Liver (tissue), 9 donors: ENCODE measurements around the gene RELL2. TPM values are rescaled to one million over a fixed set of nuclear protein-coding genes. Genes with fewer than 3 reads are reported as not detected.

Experiments used
- DNase-seq: peaks from one replicate; pipeline ENCODE4 v3.0.0-alpha.2; 2017; ENCODE audit warnings: low spot score
- H3K27ac ChIP-seq, 2 donors: one replicate each; pipeline ENCODE4 v1.7.0; 2013; ENCODE audit warnings: inconsistent platforms in 2 of 2, low read length in 2 of 2, control low read depth in 1 of 2, low read depth in 1 of 2, mild to moderate bottlenecking in 1 of 2
- H3K27me3 ChIP-seq, 4 donors: one replicate each; pipeline versions ENCODE4 v1.6.1 to v1.7.0; 2013; ENCODE audit warnings: low read length in 3 of 4, inconsistent platforms in 1 of 4, mild to moderate bottlenecking in 1 of 4, moderate library complexity in 1 of 4; ENCODE audit not compliant: control insufficient read depth in 4 of 4, insufficient read depth in 4 of 4
- H3K36me3 ChIP-seq, 4 donors: one replicate each; pipeline versions ENCODE4 v1.6.1 to v1.7.0; 2013; ENCODE audit warnings: low read length in 3 of 4, mild to moderate bottlenecking in 3 of 4, low read depth in 1 of 4, moderate library complexity in 1 of 4; ENCODE audit not compliant: control insufficient read depth in 4 of 4, insufficient read depth in 3 of 4
- H3K4me1 ChIP-seq, 4 donors: one replicate each; pipeline versions ENCODE4 v1.6.1 to v1.7.0; 2013; ENCODE audit warnings: low read length in 3 of 4, mild to moderate bottlenecking in 3 of 4, moderate library complexity in 1 of 4; ENCODE audit not compliant: control insufficient read depth in 4 of 4, insufficient read depth in 4 of 4
- H3K4me3 ChIP-seq, 3 donors: one replicate each; pipeline versions ENCODE4 v1.6.1 to v1.7.0; 2013; ENCODE audit warnings: low read length in 3 of 3, control low read depth in 1 of 3, low read depth in 1 of 3, mild to moderate bottlenecking in 1 of 3
- H3K9ac ChIP-seq, 2 donors: one replicate each; pipeline ENCODE4 v1.7.0; 2013; ENCODE audit warnings: low read length in 2 of 2, mild to moderate bottlenecking in 2 of 2, moderate library complexity in 2 of 2, control low read depth in 1 of 2, low read depth in 1 of 2
- H3K9me3 ChIP-seq, 4 donors: one replicate each; pipeline versions ENCODE4 v1.6.1 to v1.7.0; 2013; ENCODE audit warnings: low read length in 3 of 4; ENCODE audit not compliant: control insufficient read depth in 4 of 4
- ATF3 ChIP-seq: IDR thresholded peaks from 2 replicates; pipeline ENCODE4 v1.6.1; 2016; ENCODE audit warnings: antibody characterized with exemption
- CTCF ChIP-seq: fragments of 150-350 bp; IDR thresholded peaks from 2 replicates; pipeline ENCODE4 v1.5.1; 2017; ENCODE audit warnings: improper control_type of control experiment, low read depth, low read length; ENCODE audit not compliant: missing input control
- EGR1 ChIP-seq, 2 donors: IDR thresholded peaks; 2 replicates each; pipeline ENCODE4 v1.6.1; 2016 to 2018; ENCODE audit warnings: antibody characterized with exemption in 2 of 2, low read depth in 2 of 2
- FOXA1 ChIP-seq: IDR thresholded peaks from 2 replicates; pipeline ENCODE4 v1.6.1; 2016; ENCODE audit warnings: antibody characterized with exemption
- FOXA2 ChIP-seq: IDR thresholded peaks from 2 replicates; pipeline ENCODE4 v1.6.1; 2016; ENCODE audit warnings: antibody characterized with exemption
- GABPA ChIP-seq, 2 donors: IDR thresholded peaks in 1 of 2; conservative IDR thresholded peaks in 1 of 2; 2 replicates each; pipeline ENCODE4 v1.6.1; 2016; ENCODE audit warnings: antibody characterized with exemption in 2 of 2, mild to moderate bottlenecking in 1 of 2, moderate library complexity in 1 of 2
- HNF4A ChIP-seq, 2 donors: conservative IDR thresholded peaks; 2 replicates each; pipeline ENCODE4 v1.6.1; 2016; ENCODE audit warnings: antibody characterized with exemption in 2 of 2, mild to moderate bottlenecking in 2 of 2
- HNF4G ChIP-seq: IDR thresholded peaks from 2 replicates; pipeline ENCODE4 v1.6.1; 2016; ENCODE audit warnings: antibody characterized with exemption
- JUND ChIP-seq, 2 donors: IDR thresholded peaks; 2 replicates each; pipeline ENCODE4 v1.6.1; 2016; ENCODE audit warnings: antibody characterized with exemption in 2 of 2
- MAX ChIP-seq: IDR thresholded peaks from 2 replicates; pipeline ENCODE4 v1.6.1; 2016; ENCODE audit warnings: antibody characterized with exemption
- NR2F2 ChIP-seq: IDR thresholded peaks from 2 replicates; pipeline ENCODE4 v1.6.1; 2016; ENCODE audit warnings: antibody characterized with exemption
- RAD21 ChIP-seq, 2 donors: IDR thresholded peaks; 2 replicates each; pipeline ENCODE4 v1.6.1; 2016; ENCODE audit warnings: antibody characterized with exemption in 2 of 2, mild to moderate bottlenecking in 2 of 2
- REST ChIP-seq: IDR thresholded peaks from 2 replicates; pipeline ENCODE4 v1.6.1; 2016; ENCODE audit warnings: antibody characterized with exemption, mild to moderate bottlenecking
- RXRA ChIP-seq, 2 donors: IDR thresholded peaks; 2 replicates each; pipeline ENCODE4 v1.6.1; 2017 to 2018; ENCODE audit warnings: antibody characterized with exemption in 2 of 2, mild to moderate bottlenecking in 1 of 2
- SP1 ChIP-seq: IDR thresholded peaks from 2 replicates; pipeline ENCODE4 v1.6.1; 2018; ENCODE audit warnings: antibody characterized with exemption, mild to moderate bottlenecking
- TAF1 ChIP-seq: conservative IDR thresholded peaks from 2 replicates; pipeline ENCODE4 v1.6.1; 2016; ENCODE audit warnings: antibody characterized with exemption, mild to moderate bottlenecking
- YY1 ChIP-seq: IDR thresholded peaks from 2 replicates; pipeline ENCODE4 v1.6.1; 2016; ENCODE audit warnings: antibody characterized with exemption, mild to moderate bottlenecking
- ZBTB33 ChIP-seq: IDR thresholded peaks from 2 replicates; pipeline ENCODE4 v1.6.1; 2016; ENCODE audit warnings: antibody characterized with exemption
- WGBS: extraction: QIAGEN DNeasy Blood & Tissue Kit; methylation state at CpG from one replicate; pipeline ENCODE4 v1.1.7; 2013; 5-methylcytosine and 5-hydroxymethylcytosine counted together
- polyA plus RNA-seq, 2 donors: library from polyadenylated mRNA; stranded (reverse) in 1 of 2; unstranded in 1 of 2; fragments of 200-250 nt in 1 of 2; fragments of >200 nt in 1 of 2; fragmentation: Nextera tagmentation in 1 of 2; extraction: Ambion mirVana in 1 of 2; gene quantifications; one replicate each; pipeline versions ENCODE4 v1.2.1 to v1.2.3, GENCODE V29; 2013 to 2015
- total RNA-seq, 2 donors: library from RNA; depleted of rRNA; stranded (reverse); fragments of >200 nt; gene quantifications; one replicate each; pipeline ENCODE4 v1.2.3, GENCODE V29; 2014
- donor health status: healthy.
- donor health status: healthy.
- donor health status: healthy.
- donor health status: healthy.
- donor health status: healthy.

Gene RELL2
- total and polyA plus RNA-seq, 4 donors: 0.47 to 1.3 (median 0.88) TPM

- no peaks in the 10 kb centered on the region for H3K27me3 ChIP-seq
- no peaks in the 10 kb centered on the region for H3K9me3 ChIP-seq
- DNase-seq: no peak
- no peak overlapping the region for H3K27ac ChIP-seq
- H3K4me3 ChIP-seq: no peak overlapping the region
- WGBS: 94% methylated on average over 23 of the region's 23 CpGs
- H3K4me1 ChIP-seq: peaks cover 0 to 16% (median 12%) of the 10 kb centered on the region in 4 donors
- no peaks in the 10 kb centered on the region for H3K36me3 ChIP-seq
- H3K9ac ChIP-seq: no peak overlapping the region
- TF ChIP-seq TAF1 (no peak), HNF4G (no peak), GABPA (IDR thresholded peaks at IDR 0.05 in 1 of 2, conservative IDR thresholded peaks at IDR 0.05 in 1 of 2) (no peak), RXRA (IDR thresholded peaks at IDR 0.05) (no peak), RAD21 (IDR thresholded peaks at IDR 0.05) (no peak), EGR1 (IDR thresholded peaks at IDR 0.05; ENCODE audit: low read depth in 2 of 2) (no peak), SP1 (no peak), FOXA2 (no peak), CTCF (no peak)
Measured at GRCh38 chr5:141672071-141672840, 35.5 kb downstream of the RELL2 start.

- Histone ChIP-seq H3K27ac (no peak overlapping the region), H3K4me1 (peaks cover 0 to 15% (median 11%) of the 10 kb centered on the region in 4 donors), H3K9me3 (no peaks in the 10 kb centered on the region), H3K36me3 (no peaks in the 10 kb centered on the region), H3K4me3 (no peak overlapping the region), H3K27me3 (no peaks in the 10 kb centered on the region), H3K9ac (no peak overlapping the region)
- no peak for DNase-seq
- 83% methylated on average over 19 of the region's 19 CpGs for WGBS
- no peak for TF ChIP-seq GABPA (IDR thresholded peaks at IDR 0.05 in 1 of 2, conservative IDR thresholded peaks at IDR 0.05 in 1 of 2)
- no peak for TF ChIP-seq ZBTB33
- no peak for TF ChIP-seq NR2F2
- TF ChIP-seq RAD21 (IDR thresholded peaks at IDR 0.05): no peak
- TF ChIP-seq FOXA1: no peak
- TF ChIP-seq FOXA2: no peak
- TF ChIP-seq JUND (IDR thresholded peaks at IDR 0.05): no peak
- TF ChIP-seq TAF1: no peak
- no peak for TF ChIP-seq RXRA (IDR thresholded peaks at IDR 0.05)
- TF ChIP-seq MAX: no peak
- TF ChIP-seq ATF3: no peak
- TF ChIP-seq HNF4G: no peak
- TF ChIP-seq HNF4A (conservative IDR thresholded peaks at IDR 0.05): no peak
- no peak for TF ChIP-seq CTCF
- no peak for TF ChIP-seq YY1
- TF ChIP-seq EGR1 (IDR thresholded peaks at IDR 0.05; ENCODE audit: low read depth in 2 of 2): no peak
- no peak for TF ChIP-seq REST
Measured at GRCh38 chr5:141672841-141673813, 36.3 kb downstream of the RELL2 start.
